H1 (cell line): ENCODE results near the gene FRG2. TPM values are rescaled to one million over a fixed set of nuclear protein-coding genes. Genes with fewer than 3 reads are reported as not detected.
"Not testable (repeated sequence)": the region's sequence is repeated elsewhere in the genome, so short reads cannot be mapped to it uniquely, and the experiment has no call there.

ENCODE experiments used
- CTCF ChIA-PET: fragments of 300-600 bp; sonication (Branson Sonifier 250); formaldehyde crosslinking; loops from one replicate; lab custom pipeline; 2021; ENCODE audit not compliant: partially characterized antibody; lab: Charles Lee
- POLR2A ChIA-PET: fragments of 300-600 bp; sonication (Branson Sonifier 250); formaldehyde crosslinking; loops from one replicate; lab custom pipeline; 2021; ENCODE audit warnings: inconsistent platforms; ENCODE audit not compliant: partially characterized antibody; lab: Charles Lee
- DNase-seq, 2 experiments: peaks; one replicate each; pipeline versions ENCODE4 v3.0.0 to v3.0.0-alpha.2; 2010 to 2022; ENCODE audit warnings: low spot score in 2 of 2, low read depth in 1 of 2, mixed read lengths in 1 of 2
- FAIRE-seq: peaks from 2 replicates; lab custom pipeline; 2011; peaks lifted over from hg19 to GRCh38; lab: Jason Lieb, UNC
- H2AFZ ChIP-seq: 2 replicates; pipeline ENCODE4 v1.8.1; 2012; ENCODE audit warnings: low read length, inconsistent platforms
- H2AK5ac ChIP-seq: 2 replicates; pipeline ENCODE4 v1.6.1; 2013; ENCODE audit warnings: low read depth, low read length
- H2BK120ac ChIP-seq: replicated peaks from 2 replicates; pipeline ENCODE3; 2013; ENCODE audit warnings: low read depth, low read length, inconsistent platforms
- H2BK12ac ChIP-seq: 2 replicates; pipeline ENCODE4 v1.6.1; 2013; ENCODE audit warnings: low read depth, low read length
- H2BK15ac ChIP-seq: 2 replicates; pipeline ENCODE4 v1.6.1; 2013; ENCODE audit warnings: low read length
- H2BK20ac ChIP-seq: 2 replicates; pipeline ENCODE4 v1.6.1; 2013; ENCODE audit warnings: low read length
- H2BK5ac ChIP-seq: 2 replicates; pipeline ENCODE4 v1.6.1; 2013; ENCODE audit warnings: low read depth, low read length
- H3K14ac ChIP-seq: 2 replicates; pipeline ENCODE4 v1.6.1; 2013; ENCODE audit warnings: inconsistent platforms; ENCODE audit not compliant: insufficient read length
- H3K18ac ChIP-seq: 2 replicates; pipeline ENCODE4 v1.6.1; 2013; ENCODE audit warnings: low read length; ENCODE audit errors: extremely low read depth
- H3K23ac ChIP-seq: 2 replicates; pipeline ENCODE4 v1.6.1; 2013; ENCODE audit warnings: inconsistent platforms; ENCODE audit not compliant: insufficient read length
- H3K23me2 ChIP-seq: 2 replicates; pipeline ENCODE4 v1.6.1; 2013; ENCODE audit warnings: low read depth, low read length
- H3K27ac ChIP-seq: 2 replicates; pipeline ENCODE4 v1.6.1; 2011; ENCODE audit warnings: low read depth, low read length, inconsistent platforms
- H3K27me3 ChIP-seq, 4 experiments: replicated peaks in 1 of 4; 1 replicate in 1 of 4; 2 replicates in 3 of 4; pipeline versions ENCODE4 v1.6.1 to v1.8.1; 2011 to 2013; ENCODE audit warnings: low read length in 3 of 4, mild to moderate bottlenecking in 3 of 4, inconsistent platforms in 2 of 4, mixed read lengths in 2 of 4, moderate library complexity in 1 of 4; ENCODE audit not compliant: control insufficient read depth in 3 of 4, insufficient read depth in 3 of 4; ENCODE audit errors: extremely low read depth in 1 of 4
- H3K36me3 ChIP-seq, 4 experiments: 2 replicates each; pipeline versions ENCODE4 v1.6.1 to v1.8.1; 2011 to 2013; ENCODE audit warnings: mild to moderate bottlenecking in 4 of 4, low read length in 3 of 4, moderate library complexity in 2 of 4, control low read depth in 1 of 4, inconsistent platforms in 1 of 4; ENCODE audit not compliant: insufficient read depth in 4 of 4, control insufficient read depth in 2 of 4
- H3K4ac ChIP-seq: replicated peaks from 2 replicates; pipeline ENCODE3; 2013; ENCODE audit warnings: low read length, low read depth, mixed read lengths, inconsistent platforms; ENCODE audit not compliant: insufficient read length
- H3K4me1 ChIP-seq, 4 experiments: replicated peaks in 1 of 4; 1 replicate in 1 of 4; 2 replicates in 3 of 4; pipeline versions ENCODE4 v1.6.1 to v1.8.1; 2011 to 2013; ENCODE audit warnings: low read length in 3 of 4, inconsistent platforms in 2 of 4, mixed read lengths in 1 of 4; ENCODE audit not compliant: insufficient read depth in 4 of 4, control insufficient read depth in 3 of 4
- H3K4me2 ChIP-seq, 2 experiments: 2 replicates each; pipeline versions ENCODE4 v1.6.1 to v1.8.1; 2011 to 2013; ENCODE audit warnings: low read depth in 2 of 2, low read length in 2 of 2, control low read depth in 1 of 2, inconsistent platforms in 1 of 2, mild to moderate bottlenecking in 1 of 2; ENCODE audit not compliant: insufficient read depth in 1 of 2
- H3K4me3 ChIP-seq, 4 experiments: fragments of 200-600, 300-600 bp in 1 of 4; sonication (generic), shearing (Covaris generic), sonication (Bioruptor Twin) in 1 of 4; 2 replicates each; pipeline versions ENCODE4 v1.5.1 to v1.8.1; 2011 to 2016; ENCODE audit warnings: low read length in 4 of 4, low read depth in 3 of 4, control low read depth in 2 of 4, inconsistent platforms in 2 of 4, mild to moderate bottlenecking in 2 of 4, mixed read lengths in 1 of 4, moderate library complexity in 1 of 4; ENCODE audit not compliant: insufficient read depth in 2 of 4; ENCODE audit errors: extremely low read depth in 1 of 4
- H3K56ac ChIP-seq: replicated peaks from 2 replicates; pipeline ENCODE3; 2013; ENCODE audit warnings: low read depth, mild to moderate bottlenecking, mixed read lengths, low read length, inconsistent platforms; ENCODE audit not compliant: insufficient read length
- H3K79me1 ChIP-seq: 2 replicates; pipeline ENCODE4 v1.6.1; 2013; ENCODE audit warnings: low read depth, low read length, control low read depth
- H3K79me2 ChIP-seq, 2 experiments: 2 replicates each; pipeline versions ENCODE4 v1.6.1 to v1.8.1; 2012 to 2013; ENCODE audit warnings: low read length in 2 of 2, mild to moderate bottlenecking in 2 of 2, inconsistent platforms in 1 of 2; ENCODE audit not compliant: insufficient read depth in 2 of 2, control insufficient read depth in 1 of 2
- H3K9ac ChIP-seq, 4 experiments: replicated peaks in 1 of 4; 1 replicate in 1 of 4; 2 replicates in 3 of 4; pipeline versions ENCODE4 v1.6.1 to v1.8.1; 2011 to 2013; ENCODE audit warnings: low read depth in 3 of 4, low read length in 3 of 4, control low read depth in 2 of 4, mild to moderate bottlenecking in 2 of 4, moderate library complexity in 2 of 4, inconsistent platforms in 1 of 4; ENCODE audit errors: extremely low read depth in 1 of 4
- H3K9me3 ChIP-seq, 2 experiments: 2 replicates each; pipeline versions ENCODE4 v1.6.1 to v1.8.1; 2012 to 2013; ENCODE audit warnings: mild to moderate bottlenecking in 2 of 2, moderate library complexity in 2 of 2, control low read depth in 1 of 2, inconsistent platforms in 1 of 2, low read depth in 1 of 2, low read length in 1 of 2, mixed read lengths in 1 of 2; ENCODE audit not compliant: insufficient read depth in 2 of 2
- H4K20me1 ChIP-seq, 2 experiments: replicated peaks in 1 of 2; 2 replicates each; pipeline versions ENCODE3 to v1.8.1; 2011 to 2013; ENCODE audit warnings: inconsistent platforms in 2 of 2, low read length in 2 of 2, mild to moderate bottlenecking in 1 of 2; ENCODE audit not compliant: insufficient read depth in 2 of 2, control insufficient read depth in 1 of 2
- H4K5ac ChIP-seq: 2 replicates; pipeline ENCODE4 v1.6.1; 2013; ENCODE audit warnings: low read length, low read depth, mixed read lengths, inconsistent platforms; ENCODE audit not compliant: insufficient read length
- H4K8ac ChIP-seq: 2 replicates; pipeline ENCODE4 v1.8.0; 2013; ENCODE audit warnings: mild to moderate bottlenecking, moderate library complexity, low read length, inconsistent platforms; ENCODE audit not compliant: insufficient read depth; ENCODE audit errors: extremely low read depth
- H4K91ac ChIP-seq: replicated peaks from 2 replicates; pipeline ENCODE3; 2013; ENCODE audit warnings: low read length, mixed read lengths, inconsistent platforms; ENCODE audit not compliant: insufficient read length
- WGBS, 2 experiments: shearing (Covaris generic) in 1 of 2; methylation state at CpG; one replicate each; pipeline versions ENCODE4 v1.1.6 to v1.1.7; 2013 to 2015; ENCODE audit warnings: low lambda C conversion rate in 2 of 2, mixed read lengths in 2 of 2, inconsistent platforms in 1 of 2, low coverage in 1 of 2, missing lambda C conversion rate in 1 of 2; ENCODE audit not compliant: insufficient replicate concordance in 2 of 2, insufficient coverage in 1 of 2, insufficient read length in 1 of 2; ENCODE audit errors: extremely low coverage in 1 of 2, missing lambda C conversion rate in 1 of 2; 5-methylcytosine and 5-hydroxymethylcytosine counted together
- polyA plus RNA-seq, 7 experiments: library from polyadenylated mRNA; depleted of rRNA in 3 of 7; stranded (reverse) in 5 of 7; unstranded in 2 of 7; fragments of >200 nt in 5 of 7; fragments of 200-250 nt in 2 of 7; gene quantifications; 1 replicate in 5 of 7; 2 replicates in 1 of 7; 4 replicates in 1 of 7; pipeline versions ENCODE4 v1.2.1 to v1.2.3, GENCODE V29; 2011 to 2013; ENCODE audit warnings: missing spikeins in 2 of 7, mixed read lengths in 2 of 7
- total RNA-seq: library from RNA; stranded (reverse); fragmentation: NEBNext Ultra II Directional; extraction: Animal tissue kit (Norgen Biotek cat#: 25700); gene quantifications from 2 replicates; pipeline ENCODE4 v1.2.1, GENCODE V29; 2021
- TF ChIP-seq, protein P1 (sequence below), 3 experiments: IDR thresholded peaks; 1 replicate in 2 of 3; 2 replicates in 1 of 3; pipeline versions ENCODE4 v1.5.1 to v1.6.1; 2011; ENCODE audit warnings: low read length in 3 of 3, mild to moderate bottlenecking in 3 of 3, inconsistent platforms in 2 of 3, low read depth in 1 of 3, moderate library complexity in 1 of 3; ENCODE audit not compliant: insufficient read depth in 1 of 3; ENCODE audit errors: control extremely low read depth in 1 of 3

The FRG2 gene
- total and polyA plus RNA-seq, 2 of the 8 experiments (the other 6 are each of a cell fraction or from before 2014, with no cell fraction given) = not detected

DNA sequence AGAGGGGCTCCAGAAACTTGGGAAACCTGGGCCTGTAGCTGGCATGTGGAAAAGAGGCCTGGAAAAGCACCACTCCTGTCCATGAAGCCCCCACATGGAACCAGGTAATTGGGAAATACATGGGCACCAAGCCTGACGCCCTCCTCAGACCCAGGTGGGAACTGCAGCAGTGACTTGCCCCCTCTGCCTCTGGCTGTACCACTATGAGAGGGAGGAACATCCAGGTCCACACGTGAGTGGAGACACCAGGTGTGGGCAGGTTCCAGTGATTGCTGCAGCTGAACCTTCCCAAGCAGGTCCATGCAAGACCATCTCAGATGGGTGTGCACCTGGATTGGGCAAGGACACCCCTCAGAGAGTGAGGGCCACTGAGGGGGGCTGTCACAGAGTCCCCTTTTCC is 46.8 kb downstream of the FRG2 start:
- H3K79me1 ChIP-seq, H2BK15ac ChIP-seq, CTCF ChIA-PET, H3K23ac ChIP-seq, H2BK20ac ChIP-seq, H4K91ac ChIP-seq, POLR2A ChIA-PET, H3K79me2 ChIP-seq, H2AFZ ChIP-seq, H3K27me3 ChIP-seq, H3K56ac ChIP-seq, H2BK120ac ChIP-seq, H3K4me1 ChIP-seq, H3K4ac ChIP-seq, H2BK12ac ChIP-seq, H3K14ac ChIP-seq, H3K27ac ChIP-seq, H3K23me2 ChIP-seq, H3K18ac ChIP-seq, H2AK5ac ChIP-seq, FAIRE-seq, H4K20me1 ChIP-seq, H2BK5ac ChIP-seq, H3K4me3 ChIP-seq, H3K4me2 ChIP-seq, H4K5ac ChIP-seq, H4K8ac ChIP-seq, H3K9me3 ChIP-seq, H3K36me3 ChIP-seq, H3K9ac ChIP-seq: not testable (repeated sequence)
- 50% methylated on average over 2 of the region's 2 CpGs; no CpG with 5 or more reads in 1 of the 2 experiments for whole genome bisulfite sequencing, 2 experiments
- DNase-seq = peak in 1 of 2 experiments; percentile 56
- TF ChIP-seq, protein P1, sequence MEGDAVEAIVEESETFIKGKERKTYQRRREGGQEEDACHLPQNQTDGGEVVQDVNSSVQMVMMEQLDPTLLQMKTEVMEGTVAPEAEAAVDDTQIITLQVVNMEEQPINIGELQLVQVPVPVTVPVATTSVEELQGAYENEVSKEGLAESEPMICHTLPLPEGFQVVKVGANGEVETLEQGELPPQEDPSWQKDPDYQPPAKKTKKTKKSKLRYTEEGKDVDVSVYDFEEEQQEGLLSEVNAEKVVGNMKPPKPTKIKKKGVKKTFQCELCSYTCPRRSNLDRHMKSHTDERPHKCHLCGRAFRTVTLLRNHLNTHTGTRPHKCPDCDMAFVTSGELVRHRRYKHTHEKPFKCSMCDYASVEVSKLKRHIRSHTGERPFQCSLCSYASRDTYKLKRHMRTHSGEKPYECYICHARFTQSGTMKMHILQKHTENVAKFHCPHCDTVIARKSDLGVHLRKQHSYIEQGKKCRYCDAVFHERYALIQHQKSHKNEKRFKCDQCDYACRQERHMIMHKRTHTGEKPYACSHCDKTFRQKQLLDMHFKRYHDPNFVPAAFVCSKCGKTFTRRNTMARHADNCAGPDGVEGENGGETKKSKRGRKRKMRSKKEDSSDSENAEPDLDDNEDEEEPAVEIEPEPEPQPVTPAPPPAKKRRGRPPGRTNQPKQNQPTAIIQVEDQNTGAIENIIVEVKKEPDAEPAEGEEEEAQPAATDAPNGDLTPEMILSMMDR (IDR thresholded peaks at IDR 0.05; ENCODE audit: control extremely low read depth in 1 of 3, insufficient read depth in 1 of 3, low read depth in 1 of 3, low read length in 3 of 3) = peak in 2 of 3 experiments; percentile 35 to 49; a peak in 2 of 4 replicates
